Gastrocnemius medialis (tissue), 4 donors: ENCODE data around the gene PGAM2. TPM values are rescaled to one million over a fixed set of nuclear protein-coding genes. Genes with fewer than 3 reads are reported as not detected.

ENCODE experiments used
- microRNA-seq, 2 donors: library from miRNA; unstranded; fragments of <30 nt; microRNA quantifications; one replicate each; pipeline ENCODE4, GENCODE V29; 2016; ENCODE audit warnings: borderline replicate concordance in 2 of 2
- total RNA-seq, 4 donors: library from RNA; depleted of rRNA; stranded (reverse); fragments of >200 nt; gene quantifications; one replicate each; pipeline versions ENCODE4 v1.1.0 to v1.2.3, GENCODE V29; 2016

The PGAM2 gene
- total RNA-seq, 4 donors from 2014 or later = 129 to 355 (median 306) TPM

Small RNAs within 50 kb of the gene (microRNA-seq; reads per million reads assigned to microRNA genes)
- 0 to 0.85 reads per million in 2 donors for gene MIR6837
- 0.85 to 2.4 reads per million in 2 donors for gene MIR6838

Other genes with a start within 250 kb of the PGAM2 start
- gene MRPS24, start 196.1 kb downstream of the PGAM2 start, total RNA-seq = 100 to 1,000 TPM; 173 to 294 (median 255) TPM
- 10 to 100 TPM; 29.0 to 47.7 (median 38.3) TPM for gene URGCP, start 159.0 kb downstream of the PGAM2 start, total RNA-seq
- 100 to 1,000 TPM in 2 of 4 donors, 10 to 100 TPM in 2; 71.0 to 116 (median 105) TPM for gene UBE2D4, start 139.1 kb downstream of the PGAM2 start, total RNA-seq
- not detected for gene SPDYE1, start 67.7 kb downstream of the PGAM2 start, total RNA-seq
- 10 to 100 TPM; 48.0 to 77.2 (median 56.0) TPM for gene DBNL, start 20.9 kb downstream of the PGAM2 start, total RNA-seq
- gene POLM, start 17.0 kb upstream of the PGAM2 start, total RNA-seq = 10 to 100 TPM; 11.1 to 34.6 (median 17.3) TPM
- gene AEBP1, start 38.8 kb upstream of the PGAM2 start, total RNA-seq = 10 to 100 TPM in 2 of 4 donors, 1 to 10 TPM in 2; 5.8 to 23.6 (median 15.9) TPM
- 10 to 100 TPM; 69.4 to 93.0 (median 77.7) TPM for gene POLD2, start 58.0 kb upstream of the PGAM2 start, total RNA-seq
- 1 to 10 TPM in 1 of 4 donors, not detected in 3; 2.6 TPM for gene MYL7, start 75.8 kb upstream of the PGAM2 start, total RNA-seq
- under 1 TPM in 1 of 4 donors, not detected in 3; 0.33 TPM for gene GCK, start 123.9 kb upstream of the PGAM2 start, total RNA-seq
- 10 to 100 TPM; 37.9 to 79.5 (median 72.5) TPM for gene YKT6, start 135.4 kb upstream of the PGAM2 start, total RNA-seq